Aorta (tissue), 5 donors: ENCODE results near the gene C6orf15. TPM values are rescaled to one million over a fixed set of nuclear protein-coding genes. Genes with fewer than 3 reads are reported as not detected.

Source experiments
- ATAC-seq: fragments of 200-7000 bp; cut with Tn5 transposase; one replicate; pipeline ENCODE4 v1.9.1; 2022; ENCODE audit warnings: moderate library complexity; ENCODE audit not compliant: low FRiP score
- DNase-seq, 2 donors: peaks; one replicate each; pipeline ENCODE4 v3.0.0-alpha.2; 2020
- H3K27ac ChIP-seq, 2 donors: one replicate each; pipeline ENCODE4 v1.5.1; 2013; ENCODE audit warnings: low read length in 2 of 2, mild to moderate bottlenecking in 2 of 2, moderate library complexity in 2 of 2, control low read depth in 1 of 2, inconsistent platforms in 1 of 2, low read depth in 1 of 2
- H3K27me3 ChIP-seq, 2 donors: one replicate each; pipeline ENCODE4 v1.6.1; 2013; ENCODE audit warnings: control low read depth in 1 of 2, low read length in 1 of 2, mild to moderate bottlenecking in 1 of 2, moderate library complexity in 1 of 2; ENCODE audit not compliant: insufficient read depth in 2 of 2, control insufficient read depth in 1 of 2
- H3K36me3 ChIP-seq, 2 donors: one replicate each; pipeline ENCODE4 v1.6.1; 2013; ENCODE audit warnings: control low read depth in 1 of 2, low read length in 1 of 2, mild to moderate bottlenecking in 1 of 2; ENCODE audit not compliant: insufficient read depth in 2 of 2, control insufficient read depth in 1 of 2
- H3K4me1 ChIP-seq, 2 donors: one replicate each; pipeline ENCODE4 v1.6.1; 2013; ENCODE audit warnings: low read length in 2 of 2, control low read depth in 1 of 2, mild to moderate bottlenecking in 1 of 2, moderate library complexity in 1 of 2; ENCODE audit not compliant: insufficient read depth in 2 of 2, control insufficient read depth in 1 of 2
- H3K4me3 ChIP-seq, 2 donors: one replicate each; pipeline ENCODE4 v1.5.1; 2013; ENCODE audit warnings: low read length in 2 of 2, control low read depth in 1 of 2, mild to moderate bottlenecking in 1 of 2
- H3K9me3 ChIP-seq: one replicate; pipeline ENCODE4 v1.6.1; 2013; ENCODE audit warnings: mild to moderate bottlenecking, low read length; ENCODE audit not compliant: control insufficient read depth
- whole genome bisulfite sequencing, 2 donors: extraction: QIAGEN DNeasy Blood & Tissue Kit; methylation state at CpG; one replicate each; pipeline ENCODE4 v1.1.7; 2013; 5-methylcytosine and 5-hydroxymethylcytosine counted together
- intact Hi-C, 2 donors: fragments of 100-400 bp; cut with DNase I; formaldehyde crosslinking; loops; one replicate each; pipeline versions ENCODE4 v1.14.2 to v1.15.0; 2022
- polyA plus RNA-seq, 2 donors: library from polyadenylated mRNA; stranded (reverse); fragments of 200-250 nt; gene quantifications; one replicate each; pipeline ENCODE4 v1.2.3, GENCODE V29; 2013
- total RNA-seq, 2 donors: library from RNA; stranded (reverse); fragmentation: NEBNext Ultra II Directional; extraction: Animal tissue kit (Norgen Biotek cat#: 25700); gene quantifications; one replicate each; pipeline ENCODE4 v1.2.1, GENCODE V29; 2021
- donor health status: healthy with polysubstance abuse.
- donor health status: Bipolar disorder and iron deficiency.
- donor health status: DM: no; HTN: no; CAD: no.
- donor health status: DM: no; HTN: no; CAD: no.
- donor health status: DM: yes; HTN: yes; CAD: no.

C6orf15 gene
- total and polyA plus RNA-seq, 4 donors: not detected

DNA sequence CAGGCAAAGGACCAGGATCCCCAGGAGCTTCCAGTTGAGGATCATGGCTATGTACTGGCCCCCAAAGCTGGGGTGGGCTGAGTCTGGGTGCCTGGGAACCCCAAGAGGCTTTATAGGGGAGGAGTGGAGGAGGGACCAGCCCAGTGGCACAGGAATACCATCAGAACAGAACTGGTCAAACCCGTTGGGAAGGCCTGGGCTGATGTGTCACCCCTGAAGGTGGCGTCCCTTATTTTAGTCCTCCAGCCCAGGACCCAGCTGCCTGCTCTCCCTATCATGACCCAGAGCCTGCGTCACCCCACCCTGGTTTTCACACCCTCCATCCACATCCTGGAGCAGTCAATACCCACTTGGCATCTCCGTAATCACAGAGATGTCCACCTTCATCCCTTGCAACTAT, 26.6 kb upstream of the C6orf15 start, which contains the start of gene PSORS1C2:
PSORS1C2 (minus strand) TSS at position 85 of the 400 bp plus-strand sequence; CDS start at position 45, 40 bp downstream.
- no peaks in the 10 kb centered on the region for H3K27me3 ChIP-seq
- no peaks in the 10 kb centered on the region for H3K9me3 ChIP-seq
- H3K36me3 ChIP-seq: no peaks in the 10 kb centered on the region
- no peak for ATAC-seq
- H3K27ac ChIP-seq: no peak within 1 kb of the TSS
- DNase-seq: no peak
- intact Hi-C loops: loop anchor here in 1 of 2 donors (2.0 kb wide), 1 partner anchor 52 kb away; no protein-coding TSS in a partner anchor
- 93 to 94% methylated on average over 4 of the region's 4 CpGs for WGBS, 2 donors
- H3K4me1 ChIP-seq: no peaks in the 10 kb centered on the region
- H3K4me3 ChIP-seq: no peak within 1 kb of the TSS

GRCh38 chr6:31135710-31136109, 23.3 kb upstream of the C6orf15 start:
- 88 to 94% methylated on average over 10 of the region's 10 CpGs for WGBS, 2 donors
- intact Hi-C loops: loop anchor here in 1 of 2 donors (2.0 kb wide), 1 partner anchor 231 kb away; no protein-coding TSS in a partner anchor

GRCh38 chr6:31132806-31133205, 20.4 kb upstream of the C6orf15 start:
- H3K27me3 ChIP-seq: no peaks in the 10 kb centered on the region
- no peaks in the 10 kb centered on the region for H3K9me3 ChIP-seq
- no peak overlapping the region for H3K4me3 ChIP-seq
- no peak overlapping the region for H3K27ac ChIP-seq
- H3K36me3 ChIP-seq: no peaks in the 10 kb centered on the region
- intact Hi-C loops: no loop called here
- whole genome bisulfite sequencing, 2 donors: 57 to 63% methylated on average over 6 of the region's 6 CpGs
- ATAC-seq (no peak), DNase-seq (no peak)
- H3K4me1 ChIP-seq: no peaks in the 10 kb centered on the region

More at GRCh38 chr6:31135710-31136109, 23.3 kb upstream of the C6orf15 start:
- H3K27ac ChIP-seq: no peak overlapping the region
- H3K9me3 ChIP-seq: no peaks in the 10 kb centered on the region
- no peaks in the 10 kb centered on the region for H3K36me3 ChIP-seq
- no peak overlapping the region for H3K4me3 ChIP-seq
- no peaks in the 10 kb centered on the region for H3K27me3 ChIP-seq
- ATAC-seq (no peak), DNase-seq (no peak)
- H3K4me1 ChIP-seq: no peaks in the 10 kb centered on the region

- ATAC-seq (no peak), DNase-seq (no peak)
- Histone ChIP-seq H3K4me1 (no peaks in the 10 kb centered on the region), H3K27ac (no peak overlapping the region), H3K9me3 (no peaks in the 10 kb centered on the region), H3K27me3 (no peaks in the 10 kb centered on the region), H3K36me3 (no peaks in the 10 kb centered on the region), H3K4me3 (no peak overlapping the region)
- intact Hi-C loops: no loop called here
- 78 to 82% methylated on average over 3 of the region's 3 CpGs for WGBS, 2 donors
Measured at GRCh38 chr6:31131595-31131994, 19.2 kb upstream of the C6orf15 start.

- Histone ChIP-seq H3K4me3 (no peak overlapping the region), H3K27ac (no peak overlapping the region), H3K27me3 (no peaks in the 10 kb centered on the region), H3K36me3 (no peaks in the 10 kb centered on the region), H3K4me1 (no peaks in the 10 kb centered on the region), H3K9me3 (no peaks in the 10 kb centered on the region)
- no peak for ATAC-seq
- WGBS, 2 donors: 96 to 97% methylated on average over 3 of the region's 3 CpGs
- DNase-seq: no peak
- intact Hi-C loops: no loop called here
Measured at GRCh38 chr6:31130751-31131150, 18.4 kb upstream of the C6orf15 start.

DNA sequence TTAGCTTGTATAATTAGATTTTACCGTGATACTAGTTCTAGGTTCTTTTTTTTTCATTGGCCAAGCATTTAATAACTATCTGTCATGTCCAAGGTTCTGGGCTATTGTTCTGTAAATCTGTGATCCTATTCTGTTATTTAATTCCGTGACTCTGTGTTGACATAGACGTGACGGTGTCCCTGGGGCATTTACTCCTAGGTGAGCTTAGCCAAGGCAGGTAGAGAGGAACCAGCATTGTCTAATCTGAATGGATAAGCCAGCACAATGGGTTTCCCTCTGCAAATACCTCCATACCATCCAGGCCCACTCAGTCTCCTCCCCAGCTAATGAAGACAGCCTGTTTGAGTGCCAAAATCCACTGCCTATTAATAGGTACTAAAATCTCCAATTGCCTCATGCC, 16.8 kb upstream of the C6orf15 start:
- intact Hi-C loops: no loop called here
- Histone ChIP-seq H3K4me3 (no peak overlapping the region), H3K27ac (no peak overlapping the region), H3K27me3 (no peaks in the 10 kb centered on the region), H3K36me3 (no peaks in the 10 kb centered on the region), H3K9me3 (no peaks in the 10 kb centered on the region), H3K4me1 (no peaks in the 10 kb centered on the region)
- 69 to 72% methylated on average over 4 of the region's 4 CpGs for WGBS, 2 donors
- ATAC-seq: no peak
- DNase-seq: no peak

- peak; percentile 66 for ATAC-seq
- no peaks in the 10 kb centered on the region for H3K4me1 ChIP-seq
- no peaks in the 10 kb centered on the region for H3K9me3 ChIP-seq
- no peak overlapping the region for H3K27ac ChIP-seq
- no peaks in the 10 kb centered on the region for H3K36me3 ChIP-seq
- no peaks in the 10 kb centered on the region for H3K27me3 ChIP-seq
- no peak overlapping the region for H3K4me3 ChIP-seq
- intact Hi-C loops: no loop called here
- DNase-seq: no peak
- 6 to 11% methylated on average over 8 of the region's 8 CpGs for WGBS, 2 donors
Measured at GRCh38 chr6:31128093-31128676, 15.8 kb upstream of the C6orf15 start.

DNA sequence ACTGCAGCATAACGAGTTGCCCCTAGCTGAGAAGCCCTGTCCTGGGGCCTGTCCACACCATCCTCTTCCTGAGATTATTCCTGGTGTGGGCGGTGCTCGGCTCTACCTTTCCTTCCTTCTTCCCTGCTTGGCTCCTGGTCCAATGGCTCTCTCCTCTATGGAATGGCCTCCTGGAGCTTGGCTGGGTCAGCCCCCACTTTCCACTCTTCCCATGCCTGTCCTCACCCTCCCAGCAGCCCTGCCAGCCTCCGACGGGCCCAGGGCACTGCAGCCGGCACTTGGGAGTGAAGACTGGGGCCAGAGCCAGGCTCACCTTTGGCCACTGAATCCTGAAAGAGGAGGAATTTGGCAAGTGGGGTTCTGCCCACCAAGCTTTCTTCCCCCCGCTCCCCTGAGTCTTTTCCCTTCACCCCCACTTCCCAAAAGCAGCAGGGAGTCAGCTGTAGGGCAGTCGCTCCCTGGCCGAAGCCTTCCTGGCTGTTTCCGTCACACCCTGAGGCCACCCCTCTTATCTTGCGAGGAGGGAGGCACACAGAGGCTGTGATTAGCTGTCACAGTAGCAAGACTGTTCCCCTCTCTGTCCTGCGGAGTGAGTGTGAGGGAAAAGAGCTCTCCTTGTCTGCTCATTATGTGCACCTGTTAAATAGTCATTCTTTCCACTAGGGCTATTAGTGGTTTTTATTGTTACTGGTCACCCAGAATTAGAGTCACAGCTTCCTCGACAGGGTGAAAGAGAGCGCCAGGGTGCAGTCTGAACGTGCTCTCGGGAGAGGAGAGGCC, 14.2 kb upstream of the C6orf15 start:
- WGBS, 2 donors: 81% methylated on average over 16 of the region's 16 CpGs
- no peak for DNase-seq
- no peaks in the 10 kb centered on the region for H3K4me1 ChIP-seq
- H3K36me3 ChIP-seq: no peaks in the 10 kb centered on the region
- H3K27ac ChIP-seq: no peak overlapping the region
- no peaks in the 10 kb centered on the region for H3K9me3 ChIP-seq
- no peaks in the 10 kb centered on the region for H3K27me3 ChIP-seq
- intact Hi-C loops: no loop called here
- no peak for ATAC-seq
- H3K4me3 ChIP-seq: no peak overlapping the region
